GM18498 (cell line): ENCODE results near the gene C10orf105.
A peak's percentile ranks its signal among the peaks of the same experiment; 100 is the strongest.

ENCODE experiments used
- ATAC-seq: cut with Tn5 transposase; IDR thresholded peaks from one replicate; pipeline ENCODE4 v1.9.1; 2021; ENCODE audit warnings: mild to moderate bottlenecking, moderate library complexity; ENCODE audit not compliant: unreplicated experiment

C10orf105 gene

DNA sequence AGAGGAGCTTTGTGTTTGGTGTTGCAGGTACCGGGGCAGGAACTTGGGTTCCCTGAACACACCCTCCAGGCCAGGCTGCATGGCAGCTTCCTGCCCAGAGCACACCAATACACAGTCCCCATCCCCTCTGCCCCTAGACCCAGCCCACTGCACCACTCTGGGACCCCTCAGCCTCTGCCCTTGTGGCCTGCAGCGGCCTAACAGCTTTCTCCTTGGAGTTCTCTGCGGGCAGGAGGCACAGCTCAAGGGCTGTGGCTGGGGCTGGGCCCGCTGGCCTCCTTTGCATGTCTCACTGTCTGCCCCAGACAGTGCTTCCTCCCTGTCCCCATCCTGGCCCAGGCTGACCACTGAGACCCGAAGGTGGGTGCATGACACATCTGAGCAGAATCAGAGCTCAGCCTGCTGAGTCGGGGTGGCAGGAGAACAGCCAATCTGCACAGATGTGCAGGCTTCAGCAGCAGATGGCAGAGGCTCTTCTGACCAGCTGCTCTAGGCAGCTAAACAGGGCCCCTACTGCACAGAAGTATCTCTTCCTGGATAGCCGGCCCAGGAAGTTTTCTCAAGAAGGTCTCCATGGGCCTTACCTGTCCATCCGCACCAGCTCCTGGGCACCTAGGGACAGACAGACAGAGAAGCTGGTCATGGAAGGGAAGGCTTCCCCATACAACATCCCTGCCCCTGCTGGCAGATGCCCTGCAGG is 33.0 kb upstream of the C10orf105 start:
- ATAC-seq = no peak

- no peak for ATAC-seq
Observed at GRCh38 chr10:71751515-71752224, 32.1 kb upstream of the C10orf105 start.

DNA sequence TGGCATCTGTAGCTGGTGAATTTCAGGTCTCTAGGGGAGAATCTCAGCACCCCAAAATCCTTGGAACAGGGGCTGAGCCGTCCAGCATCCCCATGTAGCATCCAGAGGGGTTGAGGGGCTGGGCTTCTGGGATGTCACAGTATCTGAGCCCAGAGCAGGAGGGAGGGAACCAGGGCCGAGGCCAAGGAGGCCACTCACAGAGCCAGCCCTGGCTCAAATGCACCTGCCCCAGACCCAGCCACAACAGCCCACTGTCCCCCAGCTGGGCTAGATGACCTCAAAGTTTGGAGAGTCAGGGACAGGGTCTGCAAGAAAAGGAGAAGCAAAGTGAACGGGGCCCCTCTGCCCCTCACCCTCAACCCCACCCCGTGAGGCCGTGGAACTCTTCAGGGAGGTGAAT is 31.4 kb upstream of the C10orf105 start:
- ATAC-seq = no peak

DNA sequence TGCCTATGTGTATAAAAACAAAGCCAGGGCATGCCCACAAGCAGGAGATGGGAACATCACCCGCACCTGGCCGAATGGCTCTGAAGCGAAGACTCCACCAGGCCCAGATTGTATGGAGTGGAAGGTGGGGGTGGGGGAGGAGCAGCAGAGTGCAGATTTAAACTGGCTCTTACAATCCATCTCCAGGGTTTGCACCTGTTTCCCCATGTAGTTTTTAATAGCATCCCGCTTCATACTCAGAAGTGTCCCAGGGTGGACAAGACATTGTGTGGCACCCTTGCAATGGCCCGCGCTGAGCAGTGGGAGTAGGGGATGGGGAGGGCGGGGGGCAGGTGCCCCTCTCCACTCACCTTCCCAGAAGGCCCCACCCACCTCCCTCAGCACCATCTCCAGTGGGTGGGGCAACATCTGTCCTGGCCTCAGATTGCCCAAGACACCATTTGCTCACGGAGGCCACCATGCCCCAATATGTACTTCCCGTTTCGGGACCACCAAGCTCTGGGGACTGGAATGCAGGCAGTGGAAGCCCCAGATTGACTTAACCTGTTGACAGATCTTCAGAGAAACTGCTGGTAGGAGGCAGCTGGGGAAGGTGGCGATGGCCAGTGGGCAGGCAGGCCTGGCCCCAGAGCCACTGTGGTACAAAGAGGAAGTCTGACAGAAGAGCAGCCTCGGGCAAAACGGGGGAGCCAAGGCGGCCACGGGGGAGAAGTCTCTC is 30.7 kb upstream of the C10orf105 start:
- ATAC-seq = no peak

DNA sequence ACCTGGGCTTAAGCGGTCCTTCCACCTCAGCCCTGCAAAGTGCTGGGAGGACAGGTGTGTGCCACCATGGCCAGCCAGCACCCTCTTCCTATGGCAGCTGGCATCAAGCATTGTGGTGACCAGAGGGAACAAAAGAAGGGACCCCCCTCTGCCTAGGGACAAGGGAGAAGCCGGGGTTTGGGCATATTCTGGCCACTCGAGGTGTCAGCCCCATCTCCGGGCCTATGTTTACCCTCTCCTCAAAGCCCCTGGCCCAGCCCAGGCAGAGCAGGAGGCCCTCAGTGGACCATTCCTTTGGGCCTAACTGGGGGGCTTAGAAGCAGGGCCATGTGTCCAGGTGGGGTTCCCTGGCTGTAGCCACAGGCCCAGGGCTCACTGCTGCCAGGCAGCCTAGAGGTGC is 29.8 kb upstream of the C10orf105 start:
- no peak for ATAC-seq

DNA sequence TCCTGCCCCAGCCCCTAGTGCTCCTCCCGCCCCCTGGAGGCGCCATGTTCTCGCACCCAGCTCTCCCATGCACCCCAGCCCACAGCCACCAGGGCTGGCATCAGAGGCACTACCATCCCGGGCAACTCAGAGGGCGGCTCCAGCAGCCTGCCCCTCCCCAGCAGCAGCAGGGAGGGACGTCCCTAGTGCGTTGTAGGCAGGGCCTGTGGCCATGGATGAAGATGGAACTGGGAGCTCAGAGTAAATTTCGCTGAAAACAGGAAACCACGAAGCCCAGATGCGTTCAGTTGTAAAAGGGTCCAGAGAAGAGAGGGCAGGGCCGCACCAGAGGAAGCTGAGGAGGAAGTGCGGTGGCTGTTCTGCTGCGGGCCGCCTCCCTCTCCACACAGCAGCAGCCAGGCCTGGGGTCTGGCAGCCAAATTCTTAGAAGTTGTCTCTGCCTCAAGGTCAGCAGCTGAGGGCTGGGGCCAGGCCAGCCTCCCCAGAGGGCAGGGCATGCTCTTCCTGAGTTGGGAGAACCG is 29.2 kb upstream of the C10orf105 start:
- peak; percentile 63 for ATAC-seq

DNA sequence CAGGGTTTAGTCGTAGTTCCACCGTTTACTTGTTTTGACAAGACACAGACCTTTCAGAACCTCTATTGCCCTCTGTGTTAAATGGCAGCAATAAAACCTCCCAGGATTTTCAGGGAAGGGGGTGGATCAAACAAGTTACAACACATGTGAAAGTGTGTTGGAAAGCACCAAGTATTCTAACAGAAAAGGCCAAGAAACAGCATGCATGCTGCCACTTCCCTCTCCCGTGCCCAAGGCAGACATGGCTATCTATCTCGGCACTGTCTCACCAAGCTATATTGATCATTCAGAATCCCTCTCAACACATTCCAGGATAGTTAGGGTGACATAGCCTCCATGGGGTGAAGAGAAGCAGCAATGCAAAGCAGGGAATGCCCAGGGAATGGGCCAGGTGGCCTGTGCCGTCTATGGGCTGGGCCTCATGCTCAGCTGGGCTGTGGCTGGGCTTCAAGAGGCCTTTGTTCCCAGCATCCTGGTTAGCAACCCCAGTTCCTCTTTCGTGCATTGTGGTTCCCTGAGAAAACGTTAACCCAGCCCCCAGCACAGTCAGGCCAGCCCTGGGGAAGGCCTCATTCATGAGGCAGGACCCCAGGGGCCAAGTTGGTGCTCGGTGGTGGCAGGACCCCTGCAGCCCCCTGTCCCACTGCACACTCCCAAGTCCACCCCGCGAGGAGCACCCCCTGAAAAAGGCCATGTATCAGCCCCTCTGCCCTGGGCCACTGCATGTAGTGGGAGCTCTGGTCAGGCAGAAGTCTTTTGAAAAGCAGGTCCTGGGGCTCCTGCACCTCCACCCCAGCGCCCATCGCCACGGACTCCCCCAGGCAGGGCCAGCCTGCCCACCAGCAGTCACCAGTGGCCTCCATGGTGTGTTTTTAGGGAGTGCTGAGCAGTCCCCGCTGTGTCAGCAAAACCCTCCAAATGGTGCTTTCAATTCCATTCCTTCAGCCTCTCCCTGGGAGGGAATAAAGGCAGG is 28.3 kb upstream of the C10orf105 start:
- ATAC-seq = no peak

DNA sequence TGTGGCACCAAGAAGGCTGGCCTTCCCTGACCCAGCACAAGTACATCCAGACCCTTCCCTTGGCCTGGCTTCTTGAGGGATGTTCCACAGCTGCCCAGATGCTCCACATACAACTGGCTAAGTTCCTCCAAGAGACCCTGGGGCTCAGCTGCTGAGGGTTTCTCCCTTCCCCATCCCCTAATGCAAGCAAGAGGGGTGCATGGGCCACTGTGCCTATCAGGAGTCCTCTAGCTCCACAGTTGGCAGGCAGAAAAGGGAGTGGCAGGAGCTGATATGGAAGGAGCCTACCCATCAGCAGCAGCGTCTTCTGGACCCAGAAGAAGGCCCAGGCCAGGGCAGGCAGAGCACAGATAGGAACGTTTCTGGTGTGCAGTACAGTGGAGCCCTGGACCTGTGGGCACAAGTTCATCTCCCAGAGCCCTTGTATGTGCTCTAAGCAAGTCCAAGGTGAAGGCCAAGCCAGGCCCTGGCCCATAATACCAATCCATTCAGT is 27.5 kb upstream of the C10orf105 start:
- ATAC-seq = no peak

DNA sequence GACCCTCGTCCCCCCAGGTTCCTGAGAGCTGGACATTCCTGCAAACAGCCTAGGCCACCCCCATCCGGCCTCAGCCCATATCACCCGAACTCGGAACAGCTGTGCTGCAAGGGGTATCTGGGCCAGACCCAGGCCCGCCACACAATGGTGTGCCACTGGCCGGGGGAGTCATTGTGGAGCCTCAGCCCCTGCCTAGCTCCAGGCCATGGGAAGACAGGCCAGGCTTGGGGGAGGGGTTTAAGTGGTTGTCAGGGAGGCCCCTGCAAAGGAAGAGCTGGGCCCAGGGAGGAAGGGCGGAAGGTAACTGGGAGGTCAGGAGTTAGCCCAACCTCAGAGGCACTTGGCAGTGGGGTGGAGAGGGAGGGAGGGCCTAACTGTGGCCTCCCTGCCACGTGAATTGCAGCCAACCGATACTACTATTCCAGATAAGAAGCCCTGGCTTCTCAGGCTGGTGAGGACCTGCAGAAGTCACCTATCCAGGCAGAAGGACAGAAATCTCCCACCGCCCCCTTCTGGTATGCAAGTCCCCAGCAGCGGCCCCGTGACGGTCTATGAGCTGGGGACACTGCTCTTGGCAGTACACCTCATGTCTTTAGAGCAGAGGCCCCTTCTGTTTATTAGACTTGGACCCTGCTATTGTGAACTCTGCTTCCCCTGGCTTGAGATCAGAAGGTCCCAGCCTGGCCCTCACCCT is 26.9 kb upstream of the C10orf105 start:
- ATAC-seq = no peak

DNA sequence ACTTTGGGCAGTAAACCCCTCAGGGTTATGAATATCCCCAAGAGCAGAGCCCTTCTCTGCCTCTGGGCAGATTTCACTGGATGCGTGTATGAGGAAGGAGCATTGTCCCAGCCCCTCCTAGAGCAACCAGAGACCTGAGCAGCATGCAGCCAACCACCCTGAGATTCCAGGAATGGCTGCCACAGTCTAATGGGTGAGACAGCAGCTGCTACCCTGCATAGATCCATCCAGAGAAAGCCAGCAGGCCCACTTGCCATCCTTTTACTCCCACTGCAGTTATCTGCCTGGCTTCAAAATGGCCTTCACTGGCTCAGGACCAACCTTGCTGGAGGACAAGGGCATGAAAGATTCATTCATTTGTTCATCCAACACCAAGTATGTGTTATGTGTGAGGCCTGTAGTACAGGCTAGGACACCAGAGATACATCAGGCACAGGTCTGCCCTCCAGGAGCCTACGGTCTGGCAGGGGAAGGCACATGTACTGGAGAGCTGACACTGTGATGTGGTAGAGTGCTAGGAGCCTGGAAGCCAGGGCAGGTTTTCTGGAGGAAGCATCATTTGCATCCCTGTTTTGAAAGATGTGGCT is 26.2 kb upstream of the C10orf105 start:
- no peak for ATAC-seq

- no peak for ATAC-seq
Observed at GRCh38 chr10:71744897-71745663, 25.5 kb upstream of the C10orf105 start.

- no peak for ATAC-seq
Observed at GRCh38 chr10:71743866-71744265, 24.3 kb upstream of the C10orf105 start.

DNA sequence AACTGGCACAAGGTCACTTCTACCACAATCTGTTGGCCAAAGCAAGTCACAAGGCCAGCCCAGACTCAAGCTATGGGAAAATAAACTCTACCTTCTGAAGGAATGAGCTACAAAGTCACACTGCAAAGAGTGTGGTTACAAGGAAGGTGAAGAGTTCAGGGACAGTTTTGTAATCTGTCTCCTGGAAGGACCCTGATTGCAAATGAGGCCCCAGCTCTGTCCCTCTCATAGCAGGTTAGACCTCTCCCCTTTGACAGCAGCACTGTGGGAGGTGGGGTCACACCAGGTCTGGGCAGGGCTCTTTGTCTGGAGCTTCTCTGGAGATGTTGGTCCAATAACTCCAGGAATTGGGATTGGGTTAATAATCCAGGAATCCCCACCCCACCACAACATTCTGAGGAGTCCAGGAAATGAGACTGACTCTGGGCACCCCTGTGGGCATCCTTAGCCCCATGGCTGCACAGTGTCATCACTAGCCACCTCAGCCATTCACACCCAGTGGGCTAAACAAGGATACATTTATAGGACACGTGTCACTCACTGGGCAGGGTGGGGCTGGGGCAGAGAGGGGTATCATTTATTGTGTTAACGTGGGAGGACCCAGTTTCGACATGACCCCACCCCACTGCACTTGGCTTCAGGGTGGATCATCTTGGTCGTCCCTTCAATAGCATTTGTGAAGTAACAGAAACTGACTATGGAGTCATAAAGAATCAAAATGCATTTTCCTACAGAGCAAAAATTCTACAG is 23.7 kb upstream of the C10orf105 start:
- no peak for ATAC-seq

DNA sequence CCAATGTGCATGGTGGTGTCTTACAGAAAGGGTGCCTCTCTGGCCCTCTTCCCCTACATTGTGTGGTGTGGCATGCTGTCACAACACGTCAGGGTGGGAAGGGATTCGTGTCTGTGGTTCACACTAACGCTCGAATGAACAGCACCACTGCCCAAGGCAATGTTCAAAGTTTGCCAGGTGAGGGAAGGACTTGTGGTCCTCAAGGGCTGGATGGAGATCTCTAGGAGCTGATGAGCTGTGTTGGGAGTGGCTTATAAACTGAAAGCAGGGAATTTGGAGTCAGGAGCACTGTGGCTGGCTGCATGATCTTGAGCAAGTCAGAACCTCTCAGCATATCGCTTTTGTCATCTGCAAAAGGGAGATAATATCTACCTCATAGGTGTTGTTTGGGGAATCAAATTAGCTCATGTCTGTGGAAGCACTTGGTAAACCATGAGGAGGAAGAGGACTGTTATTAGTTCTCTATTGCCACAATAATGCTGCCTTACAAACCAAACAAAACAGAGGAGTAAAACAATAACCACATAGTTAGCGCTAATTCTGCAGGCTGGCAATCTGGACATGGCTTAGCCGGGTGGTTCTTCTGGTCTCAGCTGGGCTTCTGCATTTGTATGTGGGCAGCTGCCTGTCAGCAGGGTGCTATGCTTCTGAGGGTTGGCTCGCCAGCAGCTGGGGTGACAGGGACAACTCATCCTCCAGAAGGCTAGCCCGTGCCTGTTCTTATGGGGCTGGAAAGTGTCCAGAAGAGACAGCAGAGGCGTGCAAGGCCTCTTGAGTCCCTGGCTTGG is 22.9 kb upstream of the C10orf105 start:
- no peak for ATAC-seq

GRCh38 chr10:71741671-71742070 is 22.1 kb upstream of the C10orf105 start:
- no peak for ATAC-seq

GRCh38 chr10:71741029-71741428 is 21.5 kb upstream of the C10orf105 start:
- ATAC-seq = no peak

GRCh38 chr10:71740069-71740653 is 20.6 kb upstream of the C10orf105 start:
- ATAC-seq = no peak
